PFSK-1 (cell line): ENCODE data around the gene PSMC2.

Experiments
- FOXP2 ChIP-seq: optimal IDR thresholded peaks from 2 replicates; pipeline ENCODE3; 2011; ENCODE audit warnings: borderline replicate concordance, control low read depth, inconsistent platforms; ENCODE audit not compliant: insufficient read depth; ENCODE audit errors: extremely low read length, extremely low read depth
- POLR2AphosphoS5 ChIP-seq: IDR thresholded peaks from 2 replicates; pipeline ENCODE4 v1.6.1; 2012; ENCODE audit warnings: low read depth, mild to moderate bottlenecking, control low read depth, low read length, moderate library complexity
- REST ChIP-seq, 2 experiments: IDR thresholded peaks; 2 replicates each; pipeline versions ENCODE4 v1.6.1 to v1.8.0; 2011 to 2012; ENCODE audit warnings: low read depth in 2 of 2, low read length in 2 of 2, control low read depth in 1 of 2, inconsistent platforms in 1 of 2, mild to moderate bottlenecking in 1 of 2, moderate library complexity in 1 of 2; ENCODE audit not compliant: insufficient read depth in 1 of 2
- SIN3A ChIP-seq: IDR thresholded peaks from 2 replicates; pipeline ENCODE4 v1.6.1; 2012; ENCODE audit warnings: mild to moderate bottlenecking, low read length, moderate library complexity, borderline replicate concordance; ENCODE audit not compliant: insufficient read depth
- TAF1 ChIP-seq: IDR thresholded peaks from 2 replicates; pipeline ENCODE4 v1.6.1; 2012; ENCODE audit warnings: low read length, control low read depth, borderline replicate concordance; ENCODE audit not compliant: insufficient read depth

The PSMC2 gene

GRCh38 chr7:103418241-103418640, 70.8 kb downstream of the PSMC2 start:
- TF ChIP-seq TAF1 (no peak), FOXP2 (no peak), SIN3A (no peak), POLR2AphosphoS5 (no peak), REST (IDR thresholded peaks at IDR 0.05; ENCODE audit: insufficient read depth in 1 of 2, low read depth in 2 of 2, low read length in 2 of 2) (no peak)
